Measurements from ENCODE around the gene CAPN6. TPM values are rescaled to one million over a fixed set of nuclear protein-coding genes. Genes with fewer than 3 reads are reported as not detected.

CAPN6 gene
- total RNA-seq (2022; extraction: Qiagen RNA extraction), result not detected in 5 replicates

GRCh38 chrX:111270339-111270738, at the start of gene CAPN6:
Gene CAPN6 (minus strand): TSS chrX:111270483. CDS start chrX:111263936, 6,547 bp downstream.

Other genes starting within 250 kb of the CAPN6 start
- gene PAK3, start 174.3 kb downstream of the CAPN6 start, total RNA-seq (2022; extraction: Qiagen RNA extraction), result not detected in 5 replicates
- not detected in 5 replicates for gene DCX, start 141.7 kb upstream of the CAPN6 start, total RNA-seq (2022; extraction: Qiagen RNA extraction)
- not detected in 5 replicates for gene SERTM2, start 241.2 kb upstream of the CAPN6 start, total RNA-seq (2022; extraction: Qiagen RNA extraction)

All from A549 treated with Mapracorat at 1 μM for 4 hours (cell line).